Motor neuron (in vitro differentiated cells): ENCODE data around the gene ATG9B. TPM values are rescaled to one million over a fixed set of nuclear protein-coding genes. Genes with fewer than 3 reads are reported as not detected.

Source experiments
- ATAC-seq, 8 experiments: fragments of 200-7000 bp; cut with Tn5 transposase; replicated peaks in 6 of 8; 2 replicates each; pipeline ENCODE4 v1.8.0; 2021; ENCODE audit warnings: mild to moderate bottlenecking in 8 of 8, moderate library complexity in 8 of 8
- H3K27ac ChIP-seq, 2 donors: fragments of 250-450 bp; sonication (Bioruptor Pico); 2 replicates each; pipeline ENCODE4 v1.9.0; 2021; ENCODE audit warnings: antibody characterized with exemption in 2 of 2, mild to moderate bottlenecking in 2 of 2, moderate library complexity in 1 of 2
- H3K4me1 ChIP-seq, 2 donors: fragments of 250-450 bp; sonication (Bioruptor Pico); replicated peaks in 1 of 2; 2 replicates each; pipeline ENCODE4 v1.6.1; 2021; ENCODE audit warnings: antibody characterized with exemption in 2 of 2, mild to moderate bottlenecking in 2 of 2, moderate library complexity in 1 of 2
- H3K4me3 ChIP-seq, 5 donors: fragments of 250-450 bp; sonication (Bioruptor Pico); 2 replicates each; pipeline ENCODE4 v1.9.0; 2021; ENCODE audit warnings: antibody characterized with exemption in 5 of 5, mild to moderate bottlenecking in 5 of 5, moderate library complexity in 4 of 5
- WGBS, 10 experiments: fragments of 450-650 bp; shearing (Covaris generic); methylation state at CpG; one replicate each; pipeline ENCODE4 v1.0.0; 2022; 5-methylcytosine and 5-hydroxymethylcytosine counted together
- in situ Hi-C, 9 experiments: fragments of 400-800 bp; cut with MboI; loops; one replicate each; pipeline ENCODE4 v1.15.0; 2021; ENCODE audit warnings: low sequenced_read_pairs in 9 of 9, low pct_unique_long_range_greater_than_20kb in 2 of 9; ENCODE audit not compliant: unreplicated experiment in 9 of 9
- total RNA-seq, 8 experiments: library from RNA; unstranded; fragments of 300-600 nt; gene quantifications; 2 replicates each; pipeline versions ENCODE4 v1.2.3 to v1.2.4, GENCODE V29; 2022

Gene ATG9B
- total RNA-seq, 8 experiments from 2014 or later = 0.36 to 6.7 (median 2.2) TPM

GRCh38 chr7:151007469-151007898 is 16.8 kb downstream of the ATG9B start:
- 70 to 100% methylated on average over 1 to 2 of the region's 7 CpGs; no CpG with 5 or more reads in 8 of the 10 experiments for WGBS, 10 experiments
- Histone ChIP-seq H3K27ac (no peak overlapping the region), H3K4me3 (no peak overlapping the region), H3K4me1 (peaks cover 14 to 16% of the 10 kb centered on the region in 2 donors)
- in situ Hi-C loops = no loop called here
- peak in 1 of 8 experiments; percentile 27 for ATAC-seq

DNA sequence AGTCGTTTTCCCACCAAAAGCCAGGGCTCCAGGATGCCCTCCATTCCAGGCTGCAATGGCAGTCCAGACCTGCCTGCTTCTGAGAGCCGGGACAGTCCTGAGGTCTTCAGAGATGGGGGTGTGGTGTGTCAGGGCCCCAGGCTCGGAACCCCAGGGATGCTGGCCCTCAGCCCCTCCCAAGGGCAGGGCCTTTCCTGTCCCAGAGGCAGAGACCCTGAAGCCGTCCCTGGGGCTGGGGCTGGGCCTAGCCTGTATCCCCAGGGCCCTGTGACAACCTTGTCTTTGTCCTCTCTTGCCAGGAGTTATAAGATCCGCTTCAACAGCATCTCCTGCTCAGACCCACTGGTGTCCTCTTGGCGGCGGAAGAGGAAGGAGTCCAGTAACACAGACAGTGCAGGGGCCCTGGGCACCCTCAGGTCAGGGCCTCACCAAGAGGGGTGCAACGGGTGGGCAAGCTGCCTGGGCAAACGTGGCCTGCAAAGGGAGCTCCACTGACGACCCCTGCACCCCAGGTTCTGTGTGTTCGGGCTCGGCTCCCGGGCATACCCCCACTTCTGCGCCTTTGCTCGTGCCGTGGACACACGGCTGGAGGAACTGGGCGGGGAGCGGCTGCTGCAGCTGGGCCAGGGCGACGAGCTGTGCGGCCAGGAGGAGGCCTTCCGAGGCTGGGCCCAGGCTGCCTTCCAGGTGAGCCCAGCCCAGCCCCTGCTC is 17.5 kb downstream of the ATG9B start:
- Histone ChIP-seq H3K4me3 (no peak overlapping the region), H3K27ac (no peak overlapping the region), H3K4me1 (peaks cover 14 to 16% of the 10 kb centered on the region in 2 donors)
- in situ Hi-C loops = no loop called here
- WGBS, 10 experiments = 20 to 100% (median 76%) methylated on average over 1 to 18 of the region's 23 CpGs; no CpG with 5 or more reads in 4 of the 10 experiments
- no peak for ATAC-seq

DNA sequence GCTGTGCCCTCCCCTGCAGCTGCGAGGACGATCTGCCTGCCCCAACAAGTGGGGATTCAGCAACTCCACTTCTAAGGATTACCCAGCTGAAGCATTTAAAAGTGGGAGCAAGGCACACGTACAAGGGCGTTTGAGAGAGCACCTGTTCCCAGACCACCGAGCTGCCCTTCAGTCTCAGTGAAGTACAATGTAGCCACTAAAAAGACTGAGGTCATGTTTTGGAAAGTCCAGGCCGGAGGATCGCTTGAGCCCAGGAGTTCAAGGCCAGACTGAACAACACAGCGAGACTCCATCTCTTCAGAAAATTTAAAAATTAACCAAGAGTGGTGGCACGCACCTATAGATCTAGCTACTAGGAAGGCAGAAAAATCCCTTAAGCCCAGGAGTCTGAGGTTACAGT is 18.7 kb downstream of the ATG9B start:
- ATAC-seq = no peak
- in situ Hi-C loops = no loop called here
- WGBS, 10 experiments = 78 to 100% (median 92%) methylated on average over 1 to 9 of the region's 9 CpGs; no CpG with 5 or more reads in 1 of the 10 experiments

DNA sequence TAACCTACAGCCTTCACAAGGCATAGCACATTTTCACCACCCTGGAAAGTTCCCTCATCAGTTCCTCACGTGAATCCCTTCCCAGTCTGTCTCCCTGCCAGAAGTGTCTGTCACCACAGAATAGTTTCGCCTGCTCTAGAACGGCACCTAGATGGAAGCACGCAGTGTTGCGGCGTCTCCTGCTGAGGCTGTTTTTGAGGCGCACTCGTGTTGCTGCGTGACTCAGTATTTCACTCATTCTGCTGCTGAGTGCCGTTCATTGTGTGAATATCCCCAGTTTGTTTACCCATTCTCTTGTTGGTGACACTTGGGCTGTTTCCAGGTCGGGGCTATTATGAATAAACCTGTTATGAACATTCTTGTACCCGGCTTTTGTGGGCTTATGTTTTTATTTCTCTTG is 20.7 kb downstream of the ATG9B start:
- WGBS, 10 experiments = 20 to 97% (median 80%) methylated on average over 1 to 12 of the region's 12 CpGs; no CpG with 5 or more reads in 3 of the 10 experiments
- Histone ChIP-seq H3K27ac (no peak overlapping the region), H3K4me3 (no peak overlapping the region), H3K4me1 (no peaks in the 10 kb centered on the region)
- ATAC-seq = peak in 2 of 8 experiments; percentile 36 to 78
- in situ Hi-C loops = no loop called here

More for the DNA sequence above, 18.7 kb downstream of the ATG9B start:
- no peak overlapping the region for H3K4me3 ChIP-seq
- no peak overlapping the region for H3K27ac ChIP-seq
- peaks cover 11 to 14% of the 10 kb centered on the region in 2 donors for H3K4me1 ChIP-seq

DNA sequence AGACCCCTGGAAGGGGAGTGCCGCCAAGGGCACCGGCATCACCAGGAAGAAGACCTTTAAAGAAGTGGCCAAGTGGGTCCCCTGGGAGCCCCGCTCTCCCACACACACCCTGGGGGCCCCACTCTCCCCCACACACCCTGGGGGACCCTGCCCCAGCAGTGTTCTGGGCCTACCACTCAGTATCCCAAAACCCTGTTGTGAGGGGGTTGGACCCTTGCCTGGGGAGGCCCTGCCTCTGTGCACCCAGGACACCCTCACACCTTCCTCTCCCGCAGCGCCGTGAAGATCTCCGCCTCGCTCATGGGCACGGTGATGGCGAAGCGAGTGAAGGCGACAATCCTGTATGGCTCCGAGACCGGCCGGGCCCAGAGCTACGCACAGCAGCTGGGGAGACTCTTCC is 22.7 kb downstream of the ATG9B start:
- Histone ChIP-seq H3K27ac (no peak overlapping the region), H3K4me3 (no peak overlapping the region), H3K4me1 (peaks cover 8 to 10% of the 10 kb centered on the region in 2 donors)
- in situ Hi-C loops = no loop called here
- WGBS, 10 experiments = 95 to 100% (median 95%) methylated on average over 4 to 8 of the region's 16 CpGs; no CpG with 5 or more reads in 7 of the 10 experiments
- ATAC-seq = no peak

- 13 to 100% (median 88%) methylated on average over 2 to 5 of the region's 13 CpGs; no CpG with 5 or more reads in 4 of the 10 experiments for WGBS, 10 experiments
- no peak overlapping the region for H3K4me3 ChIP-seq
- in situ Hi-C loops = no loop called here
- H3K27ac ChIP-seq = no peak overlapping the region
- H3K4me1 ChIP-seq = peaks cover 11 to 14% of the 10 kb centered on the region in 2 donors
- no peak for ATAC-seq
Measured at GRCh38 chr7:151000897-151001495, 23.3 kb downstream of the ATG9B start.

DNA sequence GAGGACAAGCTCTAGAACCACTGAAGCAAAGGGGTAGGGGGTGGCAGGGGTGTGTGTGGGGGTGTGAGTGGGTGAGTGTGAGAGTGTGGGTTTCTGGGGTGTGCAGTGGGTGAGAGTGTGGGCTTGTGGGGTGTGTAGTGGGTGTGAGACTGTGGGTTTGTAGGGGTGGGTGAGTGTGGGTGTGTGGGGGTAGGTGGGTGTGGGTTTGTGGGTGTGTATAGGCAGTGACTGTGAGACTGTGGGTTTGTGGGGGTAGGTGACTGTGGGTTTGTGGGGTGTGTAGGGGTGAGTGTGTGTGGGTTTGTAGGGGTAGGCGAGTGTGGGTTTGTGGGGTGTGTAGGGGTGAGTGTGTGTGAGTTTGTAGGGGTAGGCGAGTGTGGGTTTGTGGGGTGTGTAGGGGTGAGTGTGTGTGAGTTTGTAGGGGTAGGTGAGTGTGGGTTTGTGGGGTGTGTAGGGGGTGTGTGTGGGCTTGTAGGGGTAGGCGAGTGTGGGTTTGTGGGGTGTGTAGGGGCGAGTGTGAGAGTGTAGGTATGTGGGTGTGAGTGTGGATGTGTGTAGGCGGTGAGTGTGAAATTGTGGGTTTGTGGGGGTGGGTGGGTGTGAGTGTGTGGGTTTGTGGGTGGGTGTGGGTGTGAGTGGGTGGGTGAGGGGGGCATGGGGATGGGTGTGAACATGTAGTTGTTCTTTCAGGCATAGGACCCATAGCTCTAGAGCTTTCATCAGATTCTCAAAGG is 24.6 kb downstream of the ATG9B start:
- Histone ChIP-seq H3K27ac (no peak overlapping the region), H3K4me1 (peaks cover 17 to 20% of the 10 kb centered on the region in 2 donors), H3K4me3 (no peak overlapping the region)
- no peak for ATAC-seq
- in situ Hi-C loops = loop anchor here in 5 of 9 experiments (25.0 kb wide), 2 partner anchors 212 to 587 kb away; a partner anchor contains a TSS
- WGBS, 10 experiments = no CpG with 5 or more reads among the region's 5 CpGs

DNA sequence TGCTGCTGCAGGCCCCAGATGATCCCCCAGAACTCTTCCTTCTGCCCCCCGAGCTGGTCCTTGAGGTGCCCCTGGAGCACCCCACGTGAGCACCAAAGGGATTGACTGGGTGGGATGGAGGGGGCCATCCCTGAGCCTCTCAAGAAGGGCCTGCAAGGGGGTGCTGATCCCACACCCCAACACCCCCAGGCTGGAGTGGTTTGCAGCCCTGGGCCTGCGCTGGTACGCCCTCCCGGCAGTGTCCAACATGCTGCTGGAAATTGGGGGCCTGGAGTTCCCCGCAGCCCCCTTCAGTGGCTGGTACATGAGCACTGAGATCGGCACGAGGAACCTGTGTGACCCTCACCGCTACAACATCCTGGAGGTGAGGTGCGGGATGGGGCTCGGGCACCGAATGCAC is 25.3 kb downstream of the ATG9B start:
- in situ Hi-C loops = loop anchor here in 5 of 9 experiments (25.0 kb wide), 2 partner anchors 212 to 587 kb away; a partner anchor contains a TSS
- Histone ChIP-seq H3K4me3 (no peak overlapping the region), H3K4me1 (peaks cover 23 to 27% of the 10 kb centered on the region in 2 donors), H3K27ac (no peak overlapping the region)
- no peak for ATAC-seq
- WGBS, 10 experiments = 80 to 90% methylated on average over 3 to 6 of the region's 12 CpGs; no CpG with 5 or more reads in 8 of the 10 experiments

DNA sequence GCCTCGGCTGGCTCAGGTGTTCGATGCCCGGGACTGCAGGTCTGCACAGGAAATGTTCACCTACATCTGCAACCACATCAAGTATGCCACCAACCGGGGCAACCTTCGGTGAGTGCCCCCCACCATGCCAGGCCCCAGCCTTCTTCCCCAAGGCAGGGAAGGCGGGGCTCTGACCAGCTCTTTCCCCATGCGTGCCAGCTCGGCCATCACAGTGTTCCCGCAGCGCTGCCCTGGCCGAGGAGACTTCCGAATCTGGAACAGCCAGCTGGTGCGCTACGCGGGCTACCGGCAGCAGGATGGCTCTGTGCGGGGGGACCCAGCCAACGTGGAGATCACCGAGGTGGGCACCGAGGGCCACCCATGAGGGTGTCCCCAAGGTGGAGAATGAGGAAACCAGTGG is 26.0 kb downstream of the ATG9B start:
- no peak for ATAC-seq
- Histone ChIP-seq H3K4me1 (peaks cover 25 to 33% of the 10 kb centered on the region in 2 donors), H3K27ac (no peak overlapping the region), H3K4me3 (no peak overlapping the region)
- WGBS, 10 experiments = 10 to 100% (median 95%) methylated on average over 2 to 12 of the region's 20 CpGs; no CpG with 5 or more reads in 5 of the 10 experiments
- in situ Hi-C loops = loop anchor here in 5 of 9 experiments (25.0 kb wide), 2 partner anchors 211 to 586 kb away; a partner anchor contains a TSS

DNA sequence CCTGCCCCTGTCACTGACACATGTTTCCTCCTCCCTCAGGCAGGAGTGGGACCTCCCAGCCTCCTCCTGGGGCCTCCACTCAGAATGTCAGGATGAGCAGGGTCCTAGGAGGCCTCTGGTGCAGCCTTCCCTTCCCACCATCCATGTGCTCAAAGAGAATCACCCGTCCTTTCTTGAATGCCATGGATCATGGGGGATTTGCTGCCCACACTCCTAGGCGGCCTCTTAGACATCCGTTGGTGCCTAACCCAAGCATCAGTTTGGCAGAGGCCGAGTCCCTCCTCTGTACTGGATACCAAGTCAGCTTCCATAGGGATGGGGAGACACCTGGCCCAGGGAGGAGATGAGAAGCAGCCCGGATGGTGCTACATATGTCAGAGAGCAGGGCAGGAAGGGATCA is 26.5 kb downstream of the ATG9B start:
- WGBS, 10 experiments = 50 to 100% methylated on average over 2 to 3 of the region's 5 CpGs; no CpG with 5 or more reads in 8 of the 10 experiments
- H3K4me3 ChIP-seq = no peak overlapping the region
- in situ Hi-C loops = loop anchor here in 5 of 9 experiments (25.0 kb wide), 2 partner anchors 211 to 586 kb away; a partner anchor contains a TSS
- peaks cover 29 to 38% of the 10 kb centered on the region in 2 donors for H3K4me1 ChIP-seq
- H3K27ac ChIP-seq = no peak overlapping the region
- ATAC-seq = no peak

DNA sequence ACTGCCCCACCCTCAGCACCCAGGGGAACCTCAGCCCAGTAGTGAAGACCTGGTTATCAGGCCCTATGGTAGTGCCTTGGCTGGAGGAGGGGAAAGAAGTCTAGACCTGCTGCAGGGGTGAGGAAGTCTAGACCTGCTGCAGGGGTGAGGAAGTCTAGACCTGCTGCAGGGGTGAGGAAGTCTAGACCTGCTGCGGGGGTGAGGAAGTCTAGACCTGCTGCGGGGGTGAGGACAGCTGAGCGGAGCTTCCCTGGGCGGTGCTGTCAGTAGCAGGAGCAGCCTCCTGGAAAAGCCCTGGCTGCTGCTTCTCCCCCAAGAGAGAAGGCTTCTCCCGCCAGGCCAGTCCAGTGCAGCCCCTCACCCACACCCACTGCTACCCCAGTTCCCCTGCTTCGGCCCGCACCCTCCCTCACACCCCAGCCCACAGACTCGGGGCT is 27.2 kb downstream of the ATG9B start:
- Histone ChIP-seq H3K4me1 (peaks cover 31 to 46% of the 10 kb centered on the region in 2 donors), H3K27ac (peak overlapping the region in 1 of 2 donors; percentile 57), H3K4me3 (no peak overlapping the region)
- peak in 3 of 8 experiments; percentile 0 to 8 (median 7) for ATAC-seq
- in situ Hi-C loops = loop anchor here in 5 of 9 experiments (25.0 kb wide), 2 partner anchors 210 to 585 kb away; a partner anchor contains a TSS
- 100% methylated on average over 1 of the region's 8 CpGs; no CpG with 5 or more reads in 9 of the 10 experiments for WGBS, 10 experiments

- no CpG with 5 or more reads among the region's 31 CpGs for WGBS, 10 experiments
- ATAC-seq = peak in 7 of 8 experiments; percentile 19 to 78 (median 74)
- no peak overlapping the region for H3K4me3 ChIP-seq
- peaks cover 31 to 46% of the 10 kb centered on the region in 2 donors for H3K4me1 ChIP-seq
- in situ Hi-C loops = loop anchor here in 5 of 9 experiments (25.0 kb wide), 2 partner anchors 209 to 584 kb away; a partner anchor contains a TSS
- peak overlapping the region in 1 of 2 donors; percentile 57 for H3K27ac ChIP-seq
Measured at GRCh38 chr7:150996376-150997074, 27.8 kb downstream of the ATG9B start.
